Measurements from ENCODE around the gene BRSK2.

- TF ChIP-seq CTCF (IDR thresholded peaks at IDR 0.05) (no peak), POLR2AphosphoS5 (IDR thresholded peaks at IDR 0.05; ENCODE audit: low read depth, low read length) (no peak)
Observed at GRCh38 chr11:1391165-1392075, 1.7 kb downstream of the BRSK2 start.
